Measurements from ENCODE around the gene HDAC7.

- TF ChIP-seq REST (IDR thresholded peaks at IDR 0.05) (no peak), TAF1 (conservative IDR thresholded peaks at IDR 0.05) (no peak), CTCF (IDR thresholded peaks at IDR 0.05; ENCODE audit: low read depth, low read length, missing input control) (peak; percentile 58), YY1 (IDR thresholded peaks at IDR 0.05) (no peak), EGR1 (IDR thresholded peaks at IDR 0.05; ENCODE audit: low read depth in 2 of 2) (no peak), GABPA (IDR thresholded peaks at IDR 0.05 in 1 of 2, conservative IDR thresholded peaks at IDR 0.05 in 1 of 2) (no peak), RAD21 (IDR thresholded peaks at IDR 0.05) (peak; percentile 80 to 86), MAX (IDR thresholded peaks at IDR 0.05) (no peak), ZBTB33 (IDR thresholded peaks at IDR 0.05) (no peak), ATF3 (IDR thresholded peaks at IDR 0.05) (no peak), FOXA2 (IDR thresholded peaks at IDR 0.05) (no peak), FOXA1 (IDR thresholded peaks at IDR 0.05) (no peak), NR2F2 (IDR thresholded peaks at IDR 0.05) (no peak)
Observed at GRCh38 chr12:47797441-47797840, 22.3 kb downstream of the HDAC7 start.

Measured in liver (tissue), 3 donors.